IPS-18c (cell line): ENCODE data around the gene C1QA.

ENCODE experiments used
- H3K4me3 ChIP-seq: 2 replicates; pipeline ENCODE4 v1.7.0; 2013; ENCODE audit warnings: low read depth, mild to moderate bottlenecking, low read length, moderate library complexity; ENCODE audit not compliant: insufficient read depth
- H3K9me3 ChIP-seq: one replicate; pipeline ENCODE4 v1.6.1; 2013; ENCODE audit warnings: mild to moderate bottlenecking, low read length, moderate library complexity; ENCODE audit not compliant: control insufficient read depth, insufficient read depth

The C1QA gene

GRCh38 chr1:22607154-22607553, 29.3 kb upstream of the C1QA start:
- Histone ChIP-seq H3K9me3 (no peaks in the 10 kb centered on the region), H3K4me3 (no peak overlapping the region)

- no peaks in the 10 kb centered on the region for H3K9me3 ChIP-seq
- H3K4me3 ChIP-seq, result no peak overlapping the region
Observed at GRCh38 chr1:22608361-22608760, 28.1 kb upstream of the C1QA start.

GRCh38 chr1:22609291-22609690, 27.1 kb upstream of the C1QA start:
- Histone ChIP-seq H3K4me3 (no peak overlapping the region), H3K9me3 (no peaks in the 10 kb centered on the region)

- Histone ChIP-seq H3K9me3 (no peaks in the 10 kb centered on the region), H3K4me3 (no peak overlapping the region)
Observed at GRCh38 chr1:22611530-22611947, 24.9 kb upstream of the C1QA start.

GRCh38 chr1:22612671-22613571, 23.5 kb upstream of the C1QA start:
- no peak overlapping the region for H3K4me3 ChIP-seq
- no peaks in the 10 kb centered on the region for H3K9me3 ChIP-seq

GRCh38 chr1:22613572-22613918, 22.9 kb upstream of the C1QA start:
- Histone ChIP-seq H3K4me3 (no peak overlapping the region), H3K9me3 (no peaks in the 10 kb centered on the region)

- no peaks in the 10 kb centered on the region for H3K9me3 ChIP-seq
- no peak overlapping the region for H3K4me3 ChIP-seq
Observed at GRCh38 chr1:22613951-22614350, 22.5 kb upstream of the C1QA start.

GRCh38 chr1:22615886-22616285, 20.5 kb upstream of the C1QA start:
- Histone ChIP-seq H3K9me3 (no peaks in the 10 kb centered on the region), H3K4me3 (no peak overlapping the region)

- Histone ChIP-seq H3K4me3 (no peak overlapping the region), H3K9me3 (no peaks in the 10 kb centered on the region)
Observed at GRCh38 chr1:22616571-22616970, 19.9 kb upstream of the C1QA start.

- no peak overlapping the region for H3K4me3 ChIP-seq
- no peaks in the 10 kb centered on the region for H3K9me3 ChIP-seq
Observed at GRCh38 chr1:22618056-22618455, 18.4 kb upstream of the C1QA start.

- no peaks in the 10 kb centered on the region for H3K9me3 ChIP-seq
- H3K4me3 ChIP-seq, result no peak overlapping the region
Observed at GRCh38 chr1:22619252-22619651, 17.2 kb upstream of the C1QA start.

GRCh38 chr1:22619798-22620197, 16.6 kb upstream of the C1QA start:
- H3K4me3 ChIP-seq, result no peak overlapping the region
- H3K9me3 ChIP-seq, result no peaks in the 10 kb centered on the region

GRCh38 chr1:22621761-22622160, 14.7 kb upstream of the C1QA start:
- no peak overlapping the region for H3K4me3 ChIP-seq
- H3K9me3 ChIP-seq, result no peaks in the 10 kb centered on the region

- Histone ChIP-seq H3K9me3 (peaks cover 2% of the 10 kb centered on the region), H3K4me3 (no peak overlapping the region)
Observed at GRCh38 chr1:22625262-22625925, 11.0 kb upstream of the C1QA start.

GRCh38 chr1:22626237-22627157, 9.9 kb upstream of the C1QA start:
- peaks cover 2% of the 10 kb centered on the region for H3K9me3 ChIP-seq
- H3K4me3 ChIP-seq, result peak overlapping the region; percentile 20; the same call in 1 of the 2 replicates

GRCh38 chr1:22627331-22627730, 9.1 kb upstream of the C1QA start:
- Histone ChIP-seq H3K9me3 (peaks cover 2% of the 10 kb centered on the region), H3K4me3 (no peak overlapping the region)

GRCh38 chr1:22628698-22629444, 7.6 kb upstream of the C1QA start:
- peaks cover 2% of the 10 kb centered on the region for H3K9me3 ChIP-seq
- no peak overlapping the region for H3K4me3 ChIP-seq
